NT2/D1 (cell line): ENCODE data around the gene MTO1.

Experiments used
- SUZ12 ChIP-seq: IDR thresholded peaks from 2 replicates; pipeline ENCODE4 v1.6.1; 2011; ENCODE audit not compliant: insufficient read length, insufficient read depth; ENCODE audit errors: extremely low read depth
- YY1 ChIP-seq: IDR thresholded peaks from 2 replicates; pipeline ENCODE4 v1.6.1; 2011; ENCODE audit not compliant: insufficient read length, insufficient read depth
- ZNF274 ChIP-seq: IDR thresholded peaks from 2 replicates; pipeline ENCODE4 v1.6.1; 2011; ENCODE audit warnings: mild to moderate bottlenecking, low read depth, low read length

DNA sequence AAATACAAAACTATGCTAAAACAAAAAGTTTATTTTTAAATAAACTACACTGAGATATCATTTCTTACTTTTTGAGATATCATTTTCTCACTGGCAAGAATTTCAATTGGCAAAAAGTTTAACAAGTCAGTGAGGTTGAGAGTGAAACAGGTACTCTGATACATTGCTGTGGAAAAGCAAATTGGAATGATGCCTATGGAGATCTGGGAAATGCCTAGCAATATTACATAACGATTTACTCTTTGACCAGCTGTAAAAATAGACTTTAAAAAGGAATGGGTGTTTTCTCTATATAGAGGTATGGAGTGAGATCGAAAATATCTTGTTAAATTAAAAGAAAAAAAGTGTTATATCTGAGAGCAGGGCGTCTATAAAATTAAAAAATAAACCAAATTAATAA lies 26.3 kb upstream of the MTO1 start:
- TF ChIP-seq SUZ12 (no peak), YY1 (no peak), ZNF274 (no peak)
